ENCODE measurements around the gene ADO.

ADO gene

DNA sequence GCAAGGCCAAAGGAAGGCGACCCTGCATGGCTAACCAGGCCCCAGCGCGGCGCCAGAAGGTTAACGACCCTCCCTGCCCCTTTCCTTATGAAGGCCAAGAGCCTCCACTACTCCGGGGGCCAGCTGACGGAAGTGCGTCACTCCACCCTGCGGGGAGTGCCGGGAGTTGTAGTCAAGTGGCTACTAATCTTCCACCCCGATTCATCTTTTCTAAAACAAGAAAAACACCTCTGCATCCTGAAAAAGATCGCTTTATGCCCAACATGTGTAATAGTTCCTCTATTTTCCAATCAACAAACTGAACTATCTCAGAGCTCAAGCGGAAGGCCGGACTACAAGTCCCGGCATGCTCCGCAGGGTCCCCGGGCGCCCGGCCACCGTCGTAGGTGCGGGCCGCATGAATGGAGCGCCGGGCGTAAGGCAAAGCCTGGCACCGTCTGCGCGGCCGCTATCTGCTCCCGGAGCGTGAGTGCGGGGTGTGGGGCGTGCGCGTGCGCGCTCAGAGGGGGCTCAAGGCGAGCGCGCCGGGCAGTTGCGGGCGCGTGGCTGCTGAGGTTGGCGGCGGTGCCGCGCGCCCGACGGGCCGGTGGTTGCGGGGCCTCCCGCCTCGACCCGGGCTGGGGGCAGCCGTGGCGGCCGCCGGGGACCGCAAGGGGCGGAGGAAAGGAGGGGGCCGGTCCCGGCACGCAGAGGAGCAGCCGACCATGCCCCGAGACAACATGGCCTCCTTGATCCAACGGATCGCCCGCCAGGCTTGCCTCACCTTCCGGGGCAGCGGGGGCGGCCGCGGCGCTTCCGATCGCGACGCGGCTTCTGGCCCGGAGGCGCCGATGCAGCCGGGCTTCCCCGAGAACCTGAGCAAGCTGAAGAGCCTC, at the start of gene ADO:
TSS of gene ADO (plus strand) at position 365 of the 875 bp plus-strand sequence. CDS start at position 705, 340 bp downstream.
- DNase-seq (ENCODE audit: low read depth in 1 of 2, low spot score in 1 of 2) = peak; percentile 86 to 92
- in situ Hi-C loops (cut with HindIII; ENCODE audit: low pct_unique_long_range_greater_than_20kb, low sequenced_read_pairs) = no loop called here
- TF ChIP-seq JUND (IDR thresholded peaks at IDR 0.05; ENCODE audit: low read depth) = no peak

GRCh38 chr10:62754963-62755362, 49.6 kb upstream of the ADO start:
- DNase-seq (ENCODE audit: low read depth in 1 of 2, low spot score in 1 of 2) = no peak
- in situ Hi-C loops (cut with HindIII; ENCODE audit: low pct_unique_long_range_greater_than_20kb, low sequenced_read_pairs) = no loop called here
- no peak for TF ChIP-seq JUND (IDR thresholded peaks at IDR 0.05; ENCODE audit: low read depth)

DNA sequence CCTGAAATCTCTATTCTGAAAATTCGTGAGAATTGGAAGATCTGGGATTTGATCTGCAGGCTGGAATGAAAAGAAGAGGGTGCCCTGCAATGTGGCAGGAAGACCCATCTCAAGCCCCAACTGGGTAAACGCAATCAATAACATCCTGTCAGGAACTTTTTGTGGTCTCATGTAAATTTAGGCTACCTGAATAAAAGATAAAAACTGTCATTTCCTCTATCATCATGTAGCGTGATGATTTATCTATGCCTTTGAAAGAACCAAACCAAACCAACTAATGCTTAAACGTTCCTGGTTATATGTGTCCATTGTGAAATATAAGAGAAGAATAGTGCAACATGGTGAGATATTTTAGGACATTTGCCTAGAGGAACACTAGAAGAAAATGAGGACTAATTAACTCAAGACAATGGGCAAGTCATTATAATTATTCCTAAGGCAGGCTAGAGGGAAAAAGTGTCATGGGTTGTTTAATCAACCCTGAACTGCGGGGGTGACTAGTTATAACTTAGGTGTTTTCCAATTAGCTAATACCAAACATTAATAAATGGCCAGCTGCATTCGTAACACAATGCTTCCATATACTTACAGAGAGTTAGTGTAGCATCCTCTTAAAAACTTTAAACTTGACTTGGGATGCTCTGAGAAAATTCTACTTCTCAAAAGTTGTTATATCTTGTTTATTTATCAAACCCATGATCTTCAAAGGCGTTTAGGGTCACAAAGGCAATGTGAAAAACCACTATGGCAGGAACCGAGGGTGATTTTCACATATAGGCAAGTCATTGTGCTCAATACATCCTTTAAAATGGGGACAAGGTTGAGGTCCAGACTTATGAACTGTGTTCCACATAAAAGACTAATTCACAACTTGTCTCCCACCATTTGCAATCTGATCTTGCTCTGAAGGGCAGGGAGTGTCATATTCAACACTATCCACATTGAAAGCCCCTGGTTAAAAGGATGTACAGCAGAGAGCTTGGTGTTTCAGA, 48.6 kb upstream of the ADO start:
- DNase-seq (ENCODE audit: low read depth in 1 of 2, low spot score in 1 of 2) = no peak
- in situ Hi-C loops (cut with HindIII; ENCODE audit: low pct_unique_long_range_greater_than_20kb, low sequenced_read_pairs) = no loop called here
- no peak for TF ChIP-seq JUND (IDR thresholded peaks at IDR 0.05; ENCODE audit: low read depth)

DNA sequence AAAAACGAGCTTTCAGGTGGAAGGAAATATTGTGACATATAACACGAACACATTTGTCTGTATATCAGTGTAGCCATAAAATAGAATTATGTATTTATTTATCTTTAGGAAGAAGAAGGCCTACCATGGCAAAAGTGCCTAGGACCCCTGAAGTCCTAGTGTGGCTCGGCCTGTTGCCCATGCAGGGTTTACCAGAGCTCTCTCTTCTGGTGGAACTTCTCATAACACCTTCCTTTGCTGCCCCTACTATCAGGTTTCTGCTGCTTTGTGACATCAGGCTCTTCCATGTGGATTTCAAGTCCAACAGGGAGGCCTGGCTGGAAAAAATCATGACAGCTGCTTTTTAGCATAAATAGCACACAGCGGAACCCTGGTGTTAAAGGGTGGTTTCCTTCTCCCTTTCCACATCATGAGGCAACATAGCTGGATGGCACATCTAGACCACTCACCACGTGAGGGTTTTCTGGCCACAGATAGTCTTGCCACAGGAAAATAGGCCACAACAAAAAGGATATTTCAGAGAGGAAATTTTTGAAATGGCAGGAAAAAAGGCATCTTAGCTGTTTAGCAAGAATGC, 44.8 kb upstream of the ADO start:
- DNase-seq (ENCODE audit: low read depth in 1 of 2, low spot score in 1 of 2) = no peak
- no peak for TF ChIP-seq JUND (IDR thresholded peaks at IDR 0.05; ENCODE audit: low read depth)
- in situ Hi-C loops (cut with HindIII; ENCODE audit: low pct_unique_long_range_greater_than_20kb, low sequenced_read_pairs) = no loop called here

GRCh38 chr10:62760401-62760800, 44.1 kb upstream of the ADO start:
- in situ Hi-C loops (cut with HindIII; ENCODE audit: low pct_unique_long_range_greater_than_20kb, low sequenced_read_pairs) = no loop called here
- no peak for TF ChIP-seq JUND (IDR thresholded peaks at IDR 0.05; ENCODE audit: low read depth)

GRCh38 chr10:62761115-62761514, 43.4 kb upstream of the ADO start:
- TF ChIP-seq JUND (IDR thresholded peaks at IDR 0.05; ENCODE audit: low read depth) = no peak
- no peak for DNase-seq (ENCODE audit: low read depth in 1 of 2, low spot score in 1 of 2)
- in situ Hi-C loops (cut with HindIII; ENCODE audit: low pct_unique_long_range_greater_than_20kb, low sequenced_read_pairs) = no loop called here

More at GRCh38 chr10:62760401-62760800, 44.1 kb upstream of the ADO start:
- DNase-seq (ENCODE audit: low read depth in 1 of 2, low spot score in 1 of 2) = no peak

- DNase-seq (ENCODE audit: low read depth in 1 of 2, low spot score in 1 of 2) = no peak
- in situ Hi-C loops (cut with HindIII; ENCODE audit: low pct_unique_long_range_greater_than_20kb, low sequenced_read_pairs) = no loop called here
- TF ChIP-seq JUND (IDR thresholded peaks at IDR 0.05; ENCODE audit: low read depth) = no peak
Measured at GRCh38 chr10:62763155-62763554, 41.4 kb upstream of the ADO start.

- in situ Hi-C loops (cut with HindIII; ENCODE audit: low pct_unique_long_range_greater_than_20kb, low sequenced_read_pairs) = no loop called here
- no peak for TF ChIP-seq JUND (IDR thresholded peaks at IDR 0.05; ENCODE audit: low read depth)
Measured at GRCh38 chr10:62764011-62764410, 40.5 kb upstream of the ADO start.

GRCh38 chr10:62765726-62766125, 38.8 kb upstream of the ADO start:
- DNase-seq (ENCODE audit: low read depth in 1 of 2, low spot score in 1 of 2) = no peak
- in situ Hi-C loops (cut with HindIII; ENCODE audit: low pct_unique_long_range_greater_than_20kb, low sequenced_read_pairs) = no loop called here
- no peak for TF ChIP-seq JUND (IDR thresholded peaks at IDR 0.05; ENCODE audit: low read depth)

More at GRCh38 chr10:62764011-62764410, 40.5 kb upstream of the ADO start:
- no peak for DNase-seq (ENCODE audit: low read depth in 1 of 2, low spot score in 1 of 2)

- no peak for TF ChIP-seq JUND (IDR thresholded peaks at IDR 0.05; ENCODE audit: low read depth)
- in situ Hi-C loops (cut with HindIII; ENCODE audit: low pct_unique_long_range_greater_than_20kb, low sequenced_read_pairs) = no loop called here
- no peak for DNase-seq (ENCODE audit: low read depth in 1 of 2, low spot score in 1 of 2)
Measured at GRCh38 chr10:62766386-62766785, 38.1 kb upstream of the ADO start.

DNA sequence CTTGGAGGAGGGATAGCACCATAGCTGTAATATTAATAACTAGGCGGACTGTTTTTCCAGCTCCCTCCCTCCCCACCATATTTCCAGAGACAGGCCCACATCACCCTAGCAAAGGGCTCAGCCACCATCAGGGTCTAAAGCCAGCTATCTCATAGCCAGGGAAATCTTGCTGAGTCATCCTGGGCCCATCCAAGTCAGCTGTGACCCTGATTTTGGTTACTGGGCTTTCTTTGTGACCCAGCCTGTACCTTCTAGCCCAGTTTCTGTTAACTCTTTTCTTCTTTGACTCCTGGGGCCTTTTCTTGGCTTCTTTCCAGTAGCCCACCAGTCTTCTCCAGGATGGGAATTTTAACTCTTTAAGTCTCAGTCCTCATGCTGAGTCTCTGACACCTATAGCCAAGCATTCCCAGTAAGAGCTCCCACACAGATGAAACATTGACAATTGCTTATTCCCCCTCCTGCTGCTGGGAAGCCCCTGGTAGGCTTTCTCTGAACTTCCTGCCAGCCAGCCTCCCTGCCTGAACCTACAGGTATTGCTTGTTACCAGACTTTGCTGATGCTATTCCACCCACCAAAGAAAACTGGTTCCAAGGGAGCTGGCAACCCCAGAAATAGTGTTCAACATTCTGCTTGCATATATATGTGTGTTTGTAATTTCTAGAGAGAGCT, 34.8 kb upstream of the ADO start:
- no peak for DNase-seq (ENCODE audit: low read depth in 1 of 2, low spot score in 1 of 2)
- in situ Hi-C loops (cut with HindIII; ENCODE audit: low pct_unique_long_range_greater_than_20kb, low sequenced_read_pairs) = no loop called here
- no peak for TF ChIP-seq JUND (IDR thresholded peaks at IDR 0.05; ENCODE audit: low read depth)

All from T47D (cell line).